PC-9 (cell line): ENCODE data around the gene CLEC18C. TPM values are rescaled to one million over a fixed set of nuclear protein-coding genes. Genes with fewer than 3 reads are reported as not detected.
"Not testable (repeated sequence)": the region's sequence is repeated elsewhere in the genome, so short reads cannot be mapped to it uniquely, and the experiment has no call there.

Experiments
- BruUV-seq: library from RNA; stranded (reverse); fragments of 400-500 nt; replicated peaks from 2 replicates; lab custom pipeline; 2021; lab: Mats Ljungman, UMichigan
- CTCF ChIA-PET: fragments of 300-600 bp; sonication (Branson Sonifier 250); formaldehyde crosslinking; loops from one replicate; lab custom pipeline; 2022; ENCODE audit warnings: antibody characterized with exemption; lab: Charles Lee
- POLR2A ChIA-PET: fragments of 300-600 bp; sonication (Branson Sonifier 250); formaldehyde crosslinking; loops from one replicate; lab custom pipeline; 2022; ENCODE audit warnings: antibody characterized with exemption; ENCODE audit not compliant: unreplicated experiment; lab: Charles Lee
- DNase-seq, 2 experiments: peaks; one replicate each; pipeline versions ENCODE4 v3.0.0 to v3.0.0-alpha.2; 2015 to 2022; ENCODE audit warnings: mixed read lengths in 1 of 2
- H2AFZ ChIP-seq: fragments of 200-600 bp; sonication (generic); 2 replicates; pipeline ENCODE4 v1.8.1; 2017; ENCODE audit warnings: antibody characterized with exemption
- H3F3A ChIP-seq: fragments of 200-600 bp; sonication (generic); 2 replicates; pipeline ENCODE4 v1.8.1; 2017; ENCODE audit warnings: antibody characterized with exemption, mild to moderate bottlenecking, low read depth; ENCODE audit not compliant: insufficient read depth
- H3K27ac ChIP-seq: fragments of 200-600 bp; sonication (generic); 2 replicates; pipeline ENCODE4 v1.6.1; 2016; ENCODE audit warnings: mixed run types
- H3K27me3 ChIP-seq: fragments of 200-600 bp; sonication (generic); 2 replicates; pipeline ENCODE4 v1.6.1; 2016; ENCODE audit warnings: low read depth, mixed run types; ENCODE audit not compliant: insufficient read depth
- H3K36me3 ChIP-seq: fragments of 200-600 bp; sonication (generic); 2 replicates; pipeline ENCODE4 v1.6.1; 2016; ENCODE audit warnings: low read depth, mixed run types
- H3K4me1 ChIP-seq: fragments of 200-600 bp; sonication (generic); replicated peaks from 2 replicates; pipeline ENCODE4 v1.6.1; 2016; ENCODE audit warnings: mixed run types; ENCODE audit not compliant: insufficient read depth
- H3K4me2 ChIP-seq: fragments of 200-600 bp; sonication (generic); 2 replicates; pipeline ENCODE4 v1.6.1; 2017; ENCODE audit warnings: mixed run types
- H3K4me3 ChIP-seq: fragments of 200-600 bp; sonication (generic); 2 replicates; pipeline ENCODE4 v1.6.1; 2016; ENCODE audit warnings: mixed run types
- H3K79me2 ChIP-seq: fragments of 200-600 bp; sonication (generic); 2 replicates; pipeline ENCODE4 v1.6.1; 2017; ENCODE audit warnings: low read depth, mixed run types
- H3K9me2 ChIP-seq: fragments of 200-600 bp; sonication (generic); 2 replicates; pipeline ENCODE4 v1.8.1; 2017; ENCODE audit warnings: mild to moderate bottlenecking; ENCODE audit not compliant: insufficient read depth
- H3K9me3 ChIP-seq: fragments of 200-600 bp; sonication (generic); 2 replicates; pipeline ENCODE4 v1.8.1; 2016; ENCODE audit warnings: low read depth; ENCODE audit not compliant: insufficient read depth
- H4K20me1 ChIP-seq: fragments of 200-600 bp; sonication (generic); 2 replicates; pipeline ENCODE4 v1.8.1; 2017; ENCODE audit not compliant: insufficient read depth
- intact Hi-C: fragments of 100-400 bp; cut with micrococcal nuclease; formaldehyde crosslinking; loops from one replicate; pipeline ENCODE4 v1.10.0; 2022; ENCODE audit not compliant: unreplicated experiment
- total RNA-seq: library from RNA; stranded (reverse); gene quantifications from 2 replicates; pipeline ENCODE4 v1.2.3, GENCODE V29; 2021

CLEC18C gene
- total RNA-seq, 1 experiment from 2014 or later: 0.59 TPM

GRCh38 chr16:70142739-70143138, 30.8 kb upstream of the CLEC18C start:
- POLR2A ChIA-PET, DNase-seq, CTCF ChIA-PET: not testable (repeated sequence)

GRCh38 chr16:70143231-70143895, 30.2 kb upstream of the CLEC18C start:
- H3K27ac ChIP-seq, DNase-seq, H3K27me3 ChIP-seq, H3F3A ChIP-seq, H3K79me2 ChIP-seq, BruUV-seq, H3K4me3 ChIP-seq, H2AFZ ChIP-seq, H3K4me2 ChIP-seq, intact Hi-C loops, H4K20me1 ChIP-seq, H3K9me2 ChIP-seq, H3K4me1 ChIP-seq, H3K9me3 ChIP-seq, CTCF ChIA-PET, POLR2A ChIA-PET: not testable (repeated sequence)
- H3K36me3 ChIP-seq: peaks cover 45% of the 10 kb centered on the region

More at GRCh38 chr16:70142739-70143138, 30.8 kb upstream of the CLEC18C start:
- H3K9me3 ChIP-seq, H2AFZ ChIP-seq, H3K4me3 ChIP-seq, H3K79me2 ChIP-seq, H3K4me2 ChIP-seq, BruUV-seq, intact Hi-C loops, H4K20me1 ChIP-seq, H3K27ac ChIP-seq, H3K9me2 ChIP-seq, H3K27me3 ChIP-seq, H3F3A ChIP-seq, H3K4me1 ChIP-seq: not testable (repeated sequence)
- peaks cover 48% of the 10 kb centered on the region for H3K36me3 ChIP-seq

- H4K20me1 ChIP-seq, H2AFZ ChIP-seq, H3F3A ChIP-seq, H3K9me2 ChIP-seq, CTCF ChIA-PET, H3K27ac ChIP-seq, H3K4me1 ChIP-seq, H3K27me3 ChIP-seq, H3K79me2 ChIP-seq, H3K9me3 ChIP-seq, DNase-seq, intact Hi-C loops, H3K4me3 ChIP-seq, H3K4me2 ChIP-seq, POLR2A ChIA-PET, BruUV-seq: not testable (repeated sequence)
- peaks cover 36% of the 10 kb centered on the region for H3K36me3 ChIP-seq
Observed at GRCh38 chr16:70147853-70148252, 25.7 kb upstream of the CLEC18C start.

GRCh38 chr16:70148453-70148852, 25.1 kb upstream of the CLEC18C start:
- POLR2A ChIA-PET, BruUV-seq: not testable (repeated sequence)

GRCh38 chr16:70149296-70149695, 24.3 kb upstream of the CLEC18C start:
- H3F3A ChIP-seq, POLR2A ChIA-PET, H3K27ac ChIP-seq, H3K79me2 ChIP-seq, H3K4me2 ChIP-seq, DNase-seq, H3K4me1 ChIP-seq, H3K4me3 ChIP-seq, H3K9me2 ChIP-seq, H3K27me3 ChIP-seq, H2AFZ ChIP-seq, H3K9me3 ChIP-seq, intact Hi-C loops, H4K20me1 ChIP-seq, BruUV-seq: not testable (repeated sequence)
- CTCF ChIA-PET: interaction anchor here (0.6 kb wide), 1 partner anchor 26 kb away, joined by 6 read pairs; no protein-coding TSS in a partner anchor
- peaks cover 39% of the 10 kb centered on the region for H3K36me3 ChIP-seq

More at GRCh38 chr16:70148453-70148852, 25.1 kb upstream of the CLEC18C start:
- H3K27me3 ChIP-seq, H3K4me2 ChIP-seq, CTCF ChIA-PET, H3K4me3 ChIP-seq, H3K9me3 ChIP-seq, H3F3A ChIP-seq, H3K9me2 ChIP-seq, DNase-seq, H3K27ac ChIP-seq, H3K79me2 ChIP-seq, H3K4me1 ChIP-seq, intact Hi-C loops, H2AFZ ChIP-seq, H4K20me1 ChIP-seq: not testable (repeated sequence)
- H3K36me3 ChIP-seq: peaks cover 38% of the 10 kb centered on the region
